ENCODE measurements around the gene IFT43.

The IFT43 gene

DNA sequence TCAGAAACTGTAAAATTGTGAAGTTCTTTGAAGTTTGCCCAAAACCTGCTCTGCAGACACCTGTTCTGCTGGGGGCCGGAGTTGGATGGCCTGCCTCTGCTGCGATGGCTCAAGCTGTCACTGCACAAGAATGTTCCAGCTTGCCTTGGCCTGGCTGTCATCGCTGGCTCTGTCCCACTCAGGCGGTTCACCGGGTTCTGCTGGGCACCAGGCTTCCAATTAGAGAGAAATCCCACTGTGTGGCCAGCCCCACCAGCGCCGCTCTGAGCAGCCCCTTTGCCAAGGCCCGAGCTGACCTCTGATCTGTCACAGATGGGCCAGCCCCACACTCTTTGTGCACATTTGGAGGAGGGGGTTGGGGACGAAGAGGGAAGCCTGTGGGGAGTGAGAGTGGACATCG is 94.5 kb downstream of the IFT43 start:
- Histone ChIP-seq H3K4me3 (ENCODE audit: low read length in 2 of 2) (no peak overlapping the region), H3K27ac (ENCODE audit: low read length) (no peak overlapping the region)

DNA sequence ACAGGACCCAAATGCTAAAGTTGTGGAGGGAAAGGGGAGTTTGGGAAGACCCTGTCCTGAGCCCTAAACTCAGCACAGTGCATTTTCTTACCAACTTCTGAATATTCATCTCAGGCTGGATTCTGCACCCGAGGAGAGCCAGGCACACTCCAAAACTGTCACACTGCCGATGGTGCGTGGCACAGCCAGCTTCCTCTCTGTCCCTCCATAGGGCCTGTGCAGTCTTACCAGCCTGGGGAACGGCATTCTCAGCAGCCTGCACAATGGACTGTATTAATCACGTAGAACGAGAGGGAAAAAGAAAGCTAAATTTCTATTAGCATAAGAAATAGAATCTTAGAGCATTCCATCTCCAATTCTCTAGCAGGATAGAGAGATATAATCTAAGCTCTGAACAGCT is 94.9 kb downstream of the IFT43 start:
- Histone ChIP-seq H3K36me3 (ENCODE audit: control insufficient read depth in 2 of 2, insufficient read depth in 2 of 2, low read length in 2 of 2) (peaks cover 3 to 18% of the 10 kb centered on the region in 2 donors), H3K9ac (ENCODE audit: low read length in 2 of 2) (no peak overlapping the region), H3K4me1 (ENCODE audit: control insufficient read depth, insufficient read depth, low read length) (no peaks in the 10 kb centered on the region), H3K9me3 (ENCODE audit: control insufficient read depth in 2 of 2, low read length in 2 of 2) (no peaks in the 10 kb centered on the region), H3K27me3 (ENCODE audit: control insufficient read depth in 1 of 2, insufficient read depth in 2 of 2, low read length in 2 of 2) (no peaks in the 10 kb centered on the region), H3K4me3 (ENCODE audit: low read length in 2 of 2) (no peak overlapping the region), H3K27ac (ENCODE audit: low read length) (no peak overlapping the region)

More for the DNA sequence above, 94.5 kb downstream of the IFT43 start:
- H3K4me1 ChIP-seq (ENCODE audit: control insufficient read depth, insufficient read depth, low read length) = no peaks in the 10 kb centered on the region
- no peak overlapping the region for H3K9ac ChIP-seq (ENCODE audit: low read length in 2 of 2)
- no peaks in the 10 kb centered on the region for H3K27me3 ChIP-seq (ENCODE audit: control insufficient read depth in 1 of 2, insufficient read depth in 2 of 2, low read length in 2 of 2)
- H3K9me3 ChIP-seq (ENCODE audit: control insufficient read depth in 2 of 2, low read length in 2 of 2) = no peaks in the 10 kb centered on the region
- peaks cover 3 to 18% of the 10 kb centered on the region in 2 donors for H3K36me3 ChIP-seq (ENCODE audit: control insufficient read depth in 2 of 2, insufficient read depth in 2 of 2, low read length in 2 of 2)

DNA sequence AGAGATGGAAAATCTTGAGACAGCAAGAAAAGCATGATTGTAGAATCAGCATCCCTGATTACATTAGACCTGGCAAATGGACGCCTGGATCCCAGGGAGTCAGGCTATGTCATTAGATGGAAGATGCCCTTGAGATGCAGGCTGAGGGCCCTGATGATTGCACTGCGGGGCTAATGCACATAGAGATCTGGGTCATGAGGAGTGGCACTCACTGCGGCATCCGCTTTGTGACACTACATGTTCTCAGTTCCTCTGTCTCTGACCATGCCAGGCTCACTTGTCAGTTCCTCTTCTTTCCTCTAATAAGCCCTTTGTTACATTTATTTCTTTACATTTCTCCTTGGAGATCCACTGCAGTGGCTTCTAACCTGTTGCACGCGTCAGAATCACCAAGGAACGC is 96.1 kb downstream of the IFT43 start:
- H3K4me1 ChIP-seq (ENCODE audit: control insufficient read depth, insufficient read depth, low read length) = no peaks in the 10 kb centered on the region
- H3K9ac ChIP-seq (ENCODE audit: low read length in 2 of 2) = no peak overlapping the region
- H3K27ac ChIP-seq (ENCODE audit: low read length) = no peak overlapping the region
- no peaks in the 10 kb centered on the region for H3K27me3 ChIP-seq (ENCODE audit: control insufficient read depth in 1 of 2, insufficient read depth in 2 of 2, low read length in 2 of 2)
- peaks cover 3 to 18% of the 10 kb centered on the region in 2 donors for H3K36me3 ChIP-seq (ENCODE audit: control insufficient read depth in 2 of 2, insufficient read depth in 2 of 2, low read length in 2 of 2)
- H3K9me3 ChIP-seq (ENCODE audit: control insufficient read depth in 2 of 2, low read length in 2 of 2) = no peaks in the 10 kb centered on the region
- no peak overlapping the region for H3K4me3 ChIP-seq (ENCODE audit: low read length in 2 of 2)

DNA sequence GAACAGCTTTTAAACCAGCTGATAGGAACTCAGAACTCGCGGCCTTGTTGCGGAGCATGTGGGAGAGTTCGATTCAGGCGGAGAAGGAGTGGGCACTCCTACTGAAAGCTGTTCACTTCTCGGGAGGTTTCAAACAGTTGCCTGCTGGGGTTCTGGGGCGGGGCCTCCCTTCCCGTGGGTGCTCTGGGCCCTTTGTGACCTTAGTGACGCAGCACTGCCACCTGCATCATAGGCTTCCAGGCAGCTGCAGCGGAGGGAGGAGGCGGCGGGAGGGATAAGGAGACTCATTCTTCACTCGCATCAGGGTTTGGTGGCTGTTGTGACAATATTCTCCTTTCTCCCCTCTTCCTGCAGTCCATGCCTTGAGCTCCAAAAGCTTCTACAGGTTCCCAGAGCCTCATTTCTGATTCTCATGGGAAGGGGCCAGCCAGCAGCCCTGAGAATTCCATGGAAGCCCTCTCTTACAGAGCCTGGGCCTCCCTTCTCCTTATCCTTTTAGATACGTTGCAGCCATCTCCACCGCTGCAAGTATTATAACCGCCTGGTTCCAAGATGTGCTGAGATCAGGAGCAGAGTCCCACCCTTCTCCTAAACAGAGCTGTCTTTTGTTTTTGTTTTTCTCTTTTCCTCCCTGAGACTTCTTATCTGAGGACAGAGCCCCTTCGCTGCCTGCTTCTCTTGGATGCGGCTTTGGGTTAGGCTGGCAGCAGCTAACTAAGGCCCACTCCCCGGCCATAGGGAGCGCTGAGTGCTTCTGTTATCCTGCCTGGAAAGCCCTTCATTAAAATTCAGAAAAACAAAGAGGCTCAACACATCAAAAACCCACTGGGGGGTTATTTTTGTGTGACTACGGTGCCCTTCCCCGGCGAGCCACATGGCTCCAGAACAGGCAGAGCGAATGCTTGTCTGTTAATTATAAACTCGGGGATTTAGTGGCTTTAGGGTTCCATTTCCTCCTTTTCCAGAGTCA is 98.5 kb downstream of the IFT43 start:
- Histone ChIP-seq H3K9ac (ENCODE audit: low read length in 2 of 2) (no peak overlapping the region), H3K27ac (ENCODE audit: low read length) (no peak overlapping the region)

DNA sequence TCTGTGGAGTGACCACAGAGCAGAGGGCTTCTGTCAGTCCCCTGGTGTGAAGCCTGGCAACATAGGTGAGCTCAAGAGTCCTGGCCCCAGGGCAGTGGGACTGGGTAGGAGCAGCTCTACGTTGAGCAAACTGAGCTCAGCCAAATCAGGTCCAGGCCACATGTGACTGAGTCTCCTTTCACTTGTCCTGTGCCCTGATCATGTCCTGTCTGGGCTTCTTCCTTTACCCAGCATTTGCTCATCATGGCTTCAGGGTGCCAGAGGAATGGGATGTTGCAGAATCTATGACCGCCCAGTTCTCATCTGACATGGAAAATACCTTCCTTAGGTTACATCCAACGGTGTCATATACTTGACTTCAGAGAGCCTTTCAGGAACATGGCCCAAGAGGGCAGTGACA is 99.8 kb downstream of the IFT43 start:
- Histone ChIP-seq H3K36me3 (ENCODE audit: control insufficient read depth in 2 of 2, insufficient read depth in 2 of 2, low read length in 2 of 2) (peaks cover 3 to 13% of the 10 kb centered on the region in 2 donors), H3K9me3 (ENCODE audit: control insufficient read depth in 2 of 2, low read length in 2 of 2) (no peaks in the 10 kb centered on the region), H3K27me3 (ENCODE audit: control insufficient read depth in 1 of 2, insufficient read depth in 2 of 2, low read length in 2 of 2) (no peaks in the 10 kb centered on the region), H3K27ac (ENCODE audit: low read length) (no peak overlapping the region), H3K9ac (ENCODE audit: low read length in 2 of 2) (no peak overlapping the region), H3K4me1 (ENCODE audit: control insufficient read depth, insufficient read depth, low read length) (peaks cover 7% of the 10 kb centered on the region), H3K4me3 (ENCODE audit: low read length in 2 of 2) (no peak overlapping the region)

More for the DNA sequence above, 98.5 kb downstream of the IFT43 start:
- Histone ChIP-seq H3K36me3 (ENCODE audit: control insufficient read depth in 2 of 2, insufficient read depth in 2 of 2, low read length in 2 of 2) (peaks cover 3 to 16% of the 10 kb centered on the region in 2 donors), H3K4me3 (ENCODE audit: low read length in 2 of 2) (no peak overlapping the region), H3K4me1 (ENCODE audit: control insufficient read depth, insufficient read depth, low read length) (peaks cover 4% of the 10 kb centered on the region), H3K9me3 (ENCODE audit: control insufficient read depth in 2 of 2, low read length in 2 of 2) (no peaks in the 10 kb centered on the region), H3K27me3 (ENCODE audit: control insufficient read depth in 1 of 2, insufficient read depth in 2 of 2, low read length in 2 of 2) (no peaks in the 10 kb centered on the region)

DNA sequence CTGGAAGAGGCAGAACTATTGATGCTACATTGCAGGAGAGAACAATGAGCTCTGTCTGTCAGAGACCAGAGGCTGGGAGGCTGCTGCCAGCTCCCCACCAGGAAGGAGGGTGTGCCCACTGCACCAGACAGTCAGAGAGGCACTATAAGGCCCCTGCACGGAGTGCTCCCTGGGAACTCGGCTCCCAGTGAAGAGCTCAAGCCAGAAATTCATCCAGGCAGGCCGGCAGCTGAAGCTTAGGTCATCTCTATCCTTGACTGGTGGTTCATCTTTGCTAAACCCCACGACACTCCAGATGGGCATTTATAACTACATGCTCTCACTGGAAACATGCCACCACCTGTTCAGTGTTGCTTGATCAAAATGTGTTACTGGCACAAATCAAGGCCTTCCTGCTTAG is 101.1 kb downstream of the IFT43 start:
- Histone ChIP-seq H3K4me3 (ENCODE audit: low read length in 2 of 2) (no peak overlapping the region), H3K4me1 (ENCODE audit: control insufficient read depth, insufficient read depth, low read length) (peaks cover 7% of the 10 kb centered on the region), H3K9me3 (ENCODE audit: control insufficient read depth in 2 of 2, low read length in 2 of 2) (no peaks in the 10 kb centered on the region), H3K36me3 (ENCODE audit: control insufficient read depth in 2 of 2, insufficient read depth in 2 of 2, low read length in 2 of 2) (peaks cover 3 to 13% of the 10 kb centered on the region in 2 donors), H3K27ac (ENCODE audit: low read length) (no peak overlapping the region), H3K27me3 (ENCODE audit: control insufficient read depth in 1 of 2, insufficient read depth in 2 of 2, low read length in 2 of 2) (no peaks in the 10 kb centered on the region), H3K9ac (ENCODE audit: low read length in 2 of 2) (no peak overlapping the region)

DNA sequence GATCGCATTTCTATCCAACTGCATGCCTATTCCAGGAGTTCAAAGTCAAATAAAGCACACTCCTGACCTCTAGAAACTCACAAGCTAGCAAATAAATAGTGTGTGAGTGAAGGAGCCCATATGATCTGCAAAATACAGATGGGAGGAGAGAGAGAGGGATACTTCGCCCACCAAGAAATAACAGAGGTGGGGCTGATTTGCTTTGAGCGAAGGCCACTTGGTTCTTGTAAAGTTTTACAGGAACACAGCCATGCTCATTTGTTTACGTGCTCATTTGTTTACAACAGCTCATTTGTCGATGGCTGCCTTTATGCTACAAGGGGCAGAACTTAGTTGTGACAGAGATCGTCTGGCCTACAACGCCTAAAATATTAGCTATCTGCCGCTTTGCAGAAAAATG is 102.8 kb downstream of the IFT43 start:
- no peak overlapping the region for H3K27ac ChIP-seq (ENCODE audit: low read length)
- no peaks in the 10 kb centered on the region for H3K9me3 ChIP-seq (ENCODE audit: control insufficient read depth in 2 of 2, low read length in 2 of 2)
- H3K27me3 ChIP-seq (ENCODE audit: control insufficient read depth in 1 of 2, insufficient read depth in 2 of 2, low read length in 2 of 2) = no peaks in the 10 kb centered on the region
- H3K4me3 ChIP-seq (ENCODE audit: low read length in 2 of 2) = no peak overlapping the region
- H3K4me1 ChIP-seq (ENCODE audit: control insufficient read depth, insufficient read depth, low read length) = peaks cover 7% of the 10 kb centered on the region
- no peak overlapping the region for H3K9ac ChIP-seq (ENCODE audit: low read length in 2 of 2)
- H3K36me3 ChIP-seq (ENCODE audit: control insufficient read depth in 2 of 2, insufficient read depth in 2 of 2, low read length in 2 of 2) = peaks cover 0 to 2% of the 10 kb centered on the region in 2 donors

DNA sequence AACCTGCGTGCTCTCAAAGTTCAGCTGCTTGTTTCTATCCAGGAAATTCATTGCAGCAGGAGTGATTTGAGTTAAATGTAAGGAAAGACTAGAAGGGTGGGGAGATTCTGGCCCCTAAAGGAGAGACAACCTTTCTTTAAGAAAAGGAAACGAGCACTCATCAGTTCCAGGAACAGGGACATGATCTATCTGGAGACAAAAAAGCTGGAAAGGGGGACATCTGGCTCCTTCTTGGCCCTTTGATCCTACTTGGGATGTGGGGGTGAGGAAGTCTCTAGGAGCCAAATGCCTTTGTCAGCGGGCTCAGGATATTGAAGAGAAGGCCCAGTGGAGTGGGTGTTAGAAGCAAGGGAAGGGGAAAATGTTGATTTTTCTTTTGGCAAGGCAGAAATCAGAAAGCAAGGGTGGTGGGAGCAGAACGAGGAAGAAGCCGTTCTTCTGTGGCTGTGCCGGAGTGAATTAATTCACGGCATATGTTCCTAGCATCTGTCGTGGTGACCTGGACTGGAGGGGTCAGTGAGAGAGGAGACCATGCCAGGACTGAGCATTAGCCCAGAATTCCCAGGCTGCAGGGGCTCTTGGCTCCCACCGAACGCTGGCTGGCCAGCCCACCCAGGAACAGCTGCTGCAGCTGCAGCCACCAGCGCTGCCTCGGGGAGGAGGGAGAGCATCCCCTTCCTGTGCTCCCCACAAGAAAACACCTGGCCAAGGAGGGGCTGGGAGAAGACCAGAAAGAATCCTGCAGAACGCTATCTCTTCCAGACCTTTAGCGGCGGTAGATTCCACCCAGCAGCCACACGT is 103.4 kb downstream of the IFT43 start:
- Histone ChIP-seq H3K4me3 (ENCODE audit: low read length in 2 of 2) (no peak overlapping the region), H3K9ac (ENCODE audit: low read length in 2 of 2) (no peak overlapping the region), H3K27me3 (ENCODE audit: control insufficient read depth in 1 of 2, insufficient read depth in 2 of 2, low read length in 2 of 2) (no peaks in the 10 kb centered on the region), H3K9me3 (ENCODE audit: control insufficient read depth in 2 of 2, low read length in 2 of 2) (no peaks in the 10 kb centered on the region), H3K27ac (ENCODE audit: low read length) (no peak overlapping the region), H3K36me3 (ENCODE audit: control insufficient read depth in 2 of 2, insufficient read depth in 2 of 2, low read length in 2 of 2) (no peaks in the 10 kb centered on the region), H3K4me1 (ENCODE audit: control insufficient read depth, insufficient read depth, low read length) (peaks cover 7% of the 10 kb centered on the region)

DNA sequence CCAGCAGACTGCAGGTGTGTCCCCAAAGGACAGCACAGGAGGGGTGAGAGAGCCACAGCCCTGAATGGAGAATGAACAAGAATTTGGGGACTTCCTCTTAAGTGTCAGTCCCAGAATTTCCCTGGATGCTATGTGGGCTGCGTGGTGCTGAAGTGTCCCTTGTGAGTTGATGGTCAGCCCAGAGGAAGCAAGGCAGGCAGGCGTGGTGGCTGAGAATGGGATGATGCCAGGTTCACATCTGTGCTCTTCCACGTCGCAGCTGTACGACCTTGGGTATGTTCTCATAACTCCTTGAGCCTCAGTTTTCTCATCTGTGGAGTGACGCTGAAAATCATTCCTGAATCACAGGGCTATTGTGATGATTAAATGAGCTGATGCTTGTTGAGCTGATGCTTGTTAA is 104.0 kb downstream of the IFT43 start:
- Histone ChIP-seq H3K9ac (ENCODE audit: low read length in 2 of 2) (no peak overlapping the region), H3K4me1 (ENCODE audit: control insufficient read depth, insufficient read depth, low read length) (peaks cover 7% of the 10 kb centered on the region), H3K27me3 (ENCODE audit: control insufficient read depth in 1 of 2, insufficient read depth in 2 of 2, low read length in 2 of 2) (no peaks in the 10 kb centered on the region), H3K27ac (ENCODE audit: low read length) (no peak overlapping the region), H3K9me3 (ENCODE audit: control insufficient read depth in 2 of 2, low read length in 2 of 2) (no peaks in the 10 kb centered on the region), H3K4me3 (ENCODE audit: low read length in 2 of 2) (no peak overlapping the region), H3K36me3 (ENCODE audit: control insufficient read depth in 2 of 2, insufficient read depth in 2 of 2, low read length in 2 of 2) (no peaks in the 10 kb centered on the region)

DNA sequence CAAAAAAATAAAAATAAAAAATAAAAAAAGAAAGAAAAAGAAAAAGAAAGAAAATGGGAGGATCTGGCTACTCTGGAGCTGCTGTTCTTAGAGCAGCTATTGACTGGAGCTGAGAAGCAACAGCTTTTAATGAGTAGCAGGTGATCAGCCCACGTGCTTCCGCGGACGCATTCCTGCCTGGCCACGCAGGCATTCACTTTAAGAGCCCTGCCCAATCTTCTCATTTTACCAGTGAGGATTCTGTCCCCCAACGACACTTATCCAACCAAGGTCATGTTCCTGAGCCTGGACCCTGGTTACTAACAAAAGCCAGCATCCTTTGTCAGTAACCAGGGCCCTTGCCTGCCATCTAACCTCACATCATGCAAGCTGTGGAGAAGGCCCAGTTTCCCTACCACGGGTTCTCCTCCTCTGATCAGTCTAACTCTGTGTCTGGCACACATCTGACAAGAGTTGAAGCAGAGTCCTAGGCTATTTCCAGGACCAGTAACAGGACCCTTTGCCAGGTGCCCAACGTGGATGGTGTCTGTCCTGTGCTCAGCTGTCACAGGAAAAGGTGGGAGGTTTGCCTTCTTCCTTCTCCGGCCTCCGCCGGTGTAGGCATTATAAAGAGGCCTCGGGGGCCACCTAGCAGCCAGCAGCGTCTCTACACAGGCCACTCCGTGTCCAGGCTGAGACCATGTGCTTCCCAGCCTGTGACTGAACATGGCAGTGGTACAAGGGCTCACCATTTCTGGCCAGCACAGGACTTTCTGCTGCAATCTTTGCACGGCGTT is 105.2 kb downstream of the IFT43 start:
- Histone ChIP-seq H3K27ac (ENCODE audit: low read length) (no peak overlapping the region), H3K9ac (ENCODE audit: low read length in 2 of 2) (no peak overlapping the region), H3K9me3 (ENCODE audit: control insufficient read depth in 2 of 2, low read length in 2 of 2) (no peaks in the 10 kb centered on the region), H3K36me3 (ENCODE audit: control insufficient read depth in 2 of 2, insufficient read depth in 2 of 2, low read length in 2 of 2) (no peaks in the 10 kb centered on the region), H3K27me3 (ENCODE audit: control insufficient read depth in 1 of 2, insufficient read depth in 2 of 2, low read length in 2 of 2) (no peaks in the 10 kb centered on the region), H3K4me3 (ENCODE audit: low read length in 2 of 2) (no peak overlapping the region), H3K4me1 (ENCODE audit: control insufficient read depth, insufficient read depth, low read length) (peaks cover 7% of the 10 kb centered on the region)
